Sciatic nerve (tissue), 2 donors: ENCODE measurements around the gene SYTL3. TPM values are rescaled to one million over a fixed set of nuclear protein-coding genes. Genes with fewer than 3 reads are reported as not detected.
A peak's percentile ranks its signal among the peaks of the same experiment; 100 is the strongest.
"Not testable (repeated sequence)": the region's sequence is repeated elsewhere in the genome, so short reads cannot be mapped to it uniquely, and the experiment has no call there.

Experiments used
- ATAC-seq: fragments of 200-7000 bp; cut with Tn5 transposase; one replicate; pipeline ENCODE4 v1.9.1; 2020; ENCODE audit warnings: mild to moderate bottlenecking, moderate library complexity
- DNase-seq: peaks from one replicate; pipeline ENCODE4 v3.0.0-alpha.2; 2020; ENCODE audit warnings: low spot score
- intact Hi-C: fragments of 100-400 bp; cut with DNase I; formaldehyde crosslinking; loops from one replicate; pipeline ENCODE4 v1.14.2; 2022
- total RNA-seq: library from RNA; stranded (reverse); fragmentation: NEBNext Ultra II Directional; extraction: Animal tissue kit (Norgen Biotek cat#: 25700); gene quantifications from one replicate; pipeline ENCODE4 v1.2.1, GENCODE V29; 2021
- donor health status: DM: no; HTN: no; CAD: no.
- donor health status: DM: no; HTN: no; CAD: no.

Gene SYTL3
- total RNA-seq, 1 donor from 2014 or later = 2.5 TPM

GRCh38 chr6:158654960-158655489 is 5.2 kb downstream of the SYTL3 start:
- DNase-seq (no peak), ATAC-seq (no peak)
- intact Hi-C loops = no loop called here

- no peak for ATAC-seq
- intact Hi-C loops = no loop called here
- DNase-seq = no peak
Observed at GRCh38 chr6:158655569-158656450, 6.0 kb downstream of the SYTL3 start.

GRCh38 chr6:158656986-158657385 is 7.1 kb downstream of the SYTL3 start:
- DNase-seq, ATAC-seq, intact Hi-C loops: not testable (repeated sequence)

- intact Hi-C loops = no loop called here
- ATAC-seq = no peak
- no peak for DNase-seq
Observed at GRCh38 chr6:158660333-158660754, 10.5 kb downstream of the SYTL3 start.

GRCh38 chr6:158661156-158661685 is 11.4 kb downstream of the SYTL3 start:
- DNase-seq (no peak), ATAC-seq (no peak)
- intact Hi-C loops = no loop called here

GRCh38 chr6:158662607-158662953 is 12.7 kb downstream of the SYTL3 start:
- ATAC-seq = no peak
- no peak for DNase-seq
- intact Hi-C loops = no loop called here

- DNase-seq = no peak
- ATAC-seq = peak; percentile 76
- intact Hi-C loops = no loop called here
Observed at GRCh38 chr6:158662954-158663624, 13.2 kb downstream of the SYTL3 start.

GRCh38 chr6:158663625-158664165 is 13.8 kb downstream of the SYTL3 start:
- DNase-seq (no peak), ATAC-seq (no peak)
- intact Hi-C loops = no loop called here

- intact Hi-C loops = no loop called here
- no peak for DNase-seq
- ATAC-seq = no peak
Observed at GRCh38 chr6:158665332-158665731, 15.5 kb downstream of the SYTL3 start.

GRCh38 chr6:158666628-158667359 is 16.9 kb downstream of the SYTL3 start:
- intact Hi-C loops = no loop called here

GRCh38 chr6:158667360-158667981 is 17.6 kb downstream of the SYTL3 start:
- intact Hi-C loops = no loop called here
- no peak for ATAC-seq
- no peak for DNase-seq

More at GRCh38 chr6:158666628-158667359, 16.9 kb downstream of the SYTL3 start:
- peak; percentile 76 for ATAC-seq
- no peak for DNase-seq

GRCh38 chr6:158668707-158669103 is 18.9 kb downstream of the SYTL3 start:
- intact Hi-C loops = no loop called here
- no peak for ATAC-seq
- no peak for DNase-seq

GRCh38 chr6:158669145-158670035 is 19.5 kb downstream of the SYTL3 start:
- intact Hi-C loops = no loop called here
- no peak for ATAC-seq
- no peak for DNase-seq

- intact Hi-C loops, ATAC-seq, DNase-seq: not testable (repeated sequence)
Observed at GRCh38 chr6:158672119-158672518, 22.3 kb downstream of the SYTL3 start.

GRCh38 chr6:158672726-158673125 is 22.9 kb downstream of the SYTL3 start:
- DNase-seq (no peak), ATAC-seq (no peak)
- intact Hi-C loops = no loop called here

- ATAC-seq = no peak
- intact Hi-C loops = no loop called here
- DNase-seq = no peak
Observed at GRCh38 chr6:158674342-158675131, 24.7 kb downstream of the SYTL3 start.

GRCh38 chr6:158677094-158677493 is 27.2 kb downstream of the SYTL3 start:
- intact Hi-C loops, ATAC-seq, DNase-seq: not testable (repeated sequence)
